GM18520 (cell line): ENCODE data around the gene REPS2.

Source experiments
- ATAC-seq: cut with Tn5 transposase; IDR thresholded peaks from one replicate; pipeline ENCODE4 v1.9.1; 2021; ENCODE audit not compliant: unreplicated experiment

Gene REPS2

DNA sequence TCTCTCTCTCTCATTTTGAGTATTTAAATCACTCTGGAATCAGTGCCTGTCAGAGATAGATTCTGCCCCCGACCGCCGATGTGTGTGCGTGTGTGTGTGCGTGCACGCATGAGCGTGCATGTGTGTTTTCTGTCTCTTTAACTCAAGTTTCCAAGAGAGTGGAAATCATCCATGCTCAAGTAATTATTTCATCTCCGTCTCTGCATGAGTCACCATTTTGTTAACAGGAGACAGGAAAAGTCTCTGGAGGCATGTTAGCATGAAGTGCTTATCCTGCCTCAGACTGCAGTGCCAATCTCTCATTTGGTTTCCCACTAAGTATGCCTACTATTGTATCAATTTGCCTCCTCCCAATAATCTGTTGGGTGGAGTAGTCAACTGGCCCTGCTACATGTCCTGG, 245.6 kb downstream of the REPS2 start:
- no peak for ATAC-seq
